ENCODE data around the gene RFPL4A.
"Not testable (repeated sequence)": the region's sequence is repeated elsewhere in the genome, so short reads cannot be mapped to it uniquely, and the experiment has no call there.

DNA sequence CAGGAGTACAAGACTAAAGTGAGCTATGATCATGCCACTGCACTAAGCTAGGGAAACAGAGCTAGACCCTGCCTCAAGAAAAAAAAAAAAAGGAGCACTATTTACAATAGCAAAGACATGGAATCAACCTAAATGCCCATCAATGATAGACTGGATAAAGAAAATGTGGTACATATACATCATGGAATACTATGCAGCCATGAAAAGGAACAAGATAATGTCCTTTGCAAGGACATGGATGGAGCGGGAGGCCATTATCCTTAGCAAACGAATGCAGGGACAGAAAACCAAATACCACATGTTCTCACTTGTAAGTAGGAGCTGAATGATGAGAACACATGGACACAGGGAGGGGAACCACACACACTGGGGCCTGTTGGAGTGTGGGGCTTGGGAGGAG is 28.5 kb upstream of the RFPL4A start:
- TF ChIP-seq, protein P1, sequence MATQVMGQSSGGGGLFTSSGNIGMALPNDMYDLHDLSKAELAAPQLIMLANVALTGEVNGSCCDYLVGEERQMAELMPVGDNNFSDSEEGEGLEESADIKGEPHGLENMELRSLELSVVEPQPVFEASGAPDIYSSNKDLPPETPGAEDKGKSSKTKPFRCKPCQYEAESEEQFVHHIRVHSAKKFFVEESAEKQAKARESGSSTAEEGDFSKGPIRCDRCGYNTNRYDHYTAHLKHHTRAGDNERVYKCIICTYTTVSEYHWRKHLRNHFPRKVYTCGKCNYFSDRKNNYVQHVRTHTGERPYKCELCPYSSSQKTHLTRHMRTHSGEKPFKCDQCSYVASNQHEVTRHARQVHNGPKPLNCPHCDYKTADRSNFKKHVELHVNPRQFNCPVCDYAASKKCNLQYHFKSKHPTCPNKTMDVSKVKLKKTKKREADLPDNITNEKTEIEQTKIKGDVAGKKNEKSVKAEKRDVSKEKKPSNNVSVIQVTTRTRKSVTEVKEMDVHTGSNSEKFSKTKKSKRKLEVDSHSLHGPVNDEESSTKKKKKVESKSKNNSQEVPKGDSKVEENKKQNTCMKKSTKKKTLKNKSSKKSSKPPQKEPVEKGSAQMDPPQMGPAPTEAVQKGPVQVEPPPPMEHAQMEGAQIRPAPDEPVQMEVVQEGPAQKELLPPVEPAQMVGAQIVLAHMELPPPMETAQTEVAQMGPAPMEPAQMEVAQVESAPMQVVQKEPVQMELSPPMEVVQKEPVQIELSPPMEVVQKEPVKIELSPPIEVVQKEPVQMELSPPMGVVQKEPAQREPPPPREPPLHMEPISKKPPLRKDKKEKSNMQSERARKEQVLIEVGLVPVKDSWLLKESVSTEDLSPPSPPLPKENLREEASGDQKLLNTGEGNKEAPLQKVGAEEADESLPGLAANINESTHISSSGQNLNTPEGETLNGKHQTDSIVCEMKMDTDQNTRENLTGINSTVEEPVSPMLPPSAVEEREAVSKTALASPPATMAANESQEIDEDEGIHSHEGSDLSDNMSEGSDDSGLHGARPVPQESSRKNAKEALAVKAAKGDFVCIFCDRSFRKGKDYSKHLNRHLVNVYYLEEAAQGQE (IDR thresholded peaks at IDR 0.05; ENCODE audit: insufficient replicate concordance, low read depth), result not testable (repeated sequence)
- not testable (repeated sequence) for TF ChIP-seq POLR2AphosphoS5 (IDR thresholded peaks at IDR 0.05; ENCODE audit: low read depth)

Measured in HL-60 (cell line).